ENCODE data around the gene RBMS3. TPM values are rescaled to one million over a fixed set of nuclear protein-coding genes. Genes with fewer than 3 reads are reported as not detected.

RBMS3 gene
- total and polyA plus RNA-seq, 9 donors, result 15.9 to 77.4 (median 25.9) TPM

- Histone ChIP-seq H3K4me3 (ENCODE audit: low read length) (no peak overlapping the region), H3K9me3 (replicated peaks; ENCODE audit: control insufficient read depth, low read depth, low read length) (no peaks in the 10 kb centered on the region), H3K27me3 (ENCODE audit: control insufficient read depth, insufficient read depth, low read length) (no peaks in the 10 kb centered on the region), H3K4me1 (ENCODE audit: control insufficient read depth, insufficient read depth, low read length) (no peaks in the 10 kb centered on the region), H3K36me3 (ENCODE audit: control insufficient read depth, insufficient read depth, low read length) (peaks cover 4% of the 10 kb centered on the region), H3K27ac (ENCODE audit: low read length) (no peak overlapping the region)
- DNase-seq, result peak; percentile 61
- WGBS (ENCODE audit: insufficient coverage), result 83% methylated on average over 2 of the region's 5 CpGs
Measured at GRCh38 chr3:29486096-29486495, 205.2 kb downstream of the RBMS3 start.

- no peaks in the 10 kb centered on the region for H3K4me1 ChIP-seq (ENCODE audit: control insufficient read depth, insufficient read depth, low read length)
- H3K36me3 ChIP-seq (ENCODE audit: control insufficient read depth, insufficient read depth, low read length), result peaks cover 4% of the 10 kb centered on the region
- no peak overlapping the region for H3K27ac ChIP-seq (ENCODE audit: low read length)
- H3K9me3 ChIP-seq (replicated peaks; ENCODE audit: control insufficient read depth, low read depth, low read length), result no peaks in the 10 kb centered on the region
- WGBS (ENCODE audit: insufficient coverage), result 60% methylated on average over 1 of the region's 2 CpGs
- H3K4me3 ChIP-seq (ENCODE audit: low read length), result no peak overlapping the region
- H3K27me3 ChIP-seq (ENCODE audit: control insufficient read depth, insufficient read depth, low read length), result no peaks in the 10 kb centered on the region
- DNase-seq, result no peak
Measured at GRCh38 chr3:29486917-29487316, 206.0 kb downstream of the RBMS3 start.

- Histone ChIP-seq H3K4me3 (ENCODE audit: low read length) (no peak overlapping the region), H3K9me3 (replicated peaks; ENCODE audit: control insufficient read depth, low read depth, low read length) (no peaks in the 10 kb centered on the region), H3K36me3 (ENCODE audit: control insufficient read depth, insufficient read depth, low read length) (peaks cover 4% of the 10 kb centered on the region), H3K4me1 (ENCODE audit: control insufficient read depth, insufficient read depth, low read length) (no peaks in the 10 kb centered on the region), H3K27ac (ENCODE audit: low read length) (no peak overlapping the region), H3K27me3 (ENCODE audit: control insufficient read depth, insufficient read depth, low read length) (no peaks in the 10 kb centered on the region)
- WGBS (ENCODE audit: insufficient coverage), result no CpG with 5 or more reads among the region's 1 CpG
- DNase-seq, result no peak
Measured at GRCh38 chr3:29488922-29489321, 208.1 kb downstream of the RBMS3 start.

- no peaks in the 10 kb centered on the region for H3K9me3 ChIP-seq (replicated peaks; ENCODE audit: control insufficient read depth, low read depth, low read length)
- no CpG with 5 or more reads among the region's 3 CpGs for WGBS (ENCODE audit: insufficient coverage)
- DNase-seq, result peak; percentile 14
- no peak overlapping the region for H3K4me3 ChIP-seq (ENCODE audit: low read length)
- no peaks in the 10 kb centered on the region for H3K4me1 ChIP-seq (ENCODE audit: control insufficient read depth, insufficient read depth, low read length)
- H3K36me3 ChIP-seq (ENCODE audit: control insufficient read depth, insufficient read depth, low read length), result peaks cover 4% of the 10 kb centered on the region
- no peaks in the 10 kb centered on the region for H3K27me3 ChIP-seq (ENCODE audit: control insufficient read depth, insufficient read depth, low read length)
- peak overlapping the region; percentile 16 for H3K27ac ChIP-seq (ENCODE audit: low read length)
Measured at GRCh38 chr3:29493109-29493508, 212.2 kb downstream of the RBMS3 start.

- Histone ChIP-seq H3K36me3 (ENCODE audit: control insufficient read depth, insufficient read depth, low read length) (peaks cover 4% of the 10 kb centered on the region), H3K4me1 (ENCODE audit: control insufficient read depth, insufficient read depth, low read length) (no peaks in the 10 kb centered on the region), H3K4me3 (ENCODE audit: low read length) (no peak overlapping the region), H3K9me3 (replicated peaks; ENCODE audit: control insufficient read depth, low read depth, low read length) (no peaks in the 10 kb centered on the region), H3K27ac (ENCODE audit: low read length) (peak overlapping the region; percentile 73), H3K27me3 (ENCODE audit: control insufficient read depth, insufficient read depth, low read length) (no peaks in the 10 kb centered on the region)
- WGBS (ENCODE audit: insufficient coverage), result no CpG with 5 or more reads among the region's 6 CpGs
- peak; percentile 96 for DNase-seq
Measured at GRCh38 chr3:29494305-29495036, 213.6 kb downstream of the RBMS3 start.

GRCh38 chr3:29497282-29497681, 216.4 kb downstream of the RBMS3 start:
- H3K36me3 ChIP-seq (ENCODE audit: control insufficient read depth, insufficient read depth, low read length), result peaks cover 2% of the 10 kb centered on the region
- H3K4me3 ChIP-seq (ENCODE audit: low read length), result no peak overlapping the region
- DNase-seq, result no peak
- H3K4me1 ChIP-seq (ENCODE audit: control insufficient read depth, insufficient read depth, low read length), result no peaks in the 10 kb centered on the region
- H3K9me3 ChIP-seq (replicated peaks; ENCODE audit: control insufficient read depth, low read depth, low read length), result no peaks in the 10 kb centered on the region
- no peaks in the 10 kb centered on the region for H3K27me3 ChIP-seq (ENCODE audit: control insufficient read depth, insufficient read depth, low read length)
- WGBS (ENCODE audit: insufficient coverage), result no CpG with 5 or more reads among the region's 5 CpGs
- no peak overlapping the region for H3K27ac ChIP-seq (ENCODE audit: low read length)

- Histone ChIP-seq H3K4me1 (ENCODE audit: control insufficient read depth, insufficient read depth, low read length) (no peaks in the 10 kb centered on the region), H3K36me3 (ENCODE audit: control insufficient read depth, insufficient read depth, low read length) (peaks cover 2% of the 10 kb centered on the region), H3K4me3 (ENCODE audit: low read length) (no peak overlapping the region), H3K9me3 (replicated peaks; ENCODE audit: control insufficient read depth, low read depth, low read length) (no peaks in the 10 kb centered on the region), H3K27me3 (ENCODE audit: control insufficient read depth, insufficient read depth, low read length) (no peaks in the 10 kb centered on the region), H3K27ac (ENCODE audit: low read length) (peak overlapping the region; percentile 82)
- no CpG with 5 or more reads among the region's 2 CpGs for WGBS (ENCODE audit: insufficient coverage)
- DNase-seq, result no peak
Measured at GRCh38 chr3:29502771-29503170, 221.9 kb downstream of the RBMS3 start.

- WGBS (ENCODE audit: insufficient coverage), result 38% methylated on average over 2 of the region's 3 CpGs
- peaks cover 2% of the 10 kb centered on the region for H3K36me3 ChIP-seq (ENCODE audit: control insufficient read depth, insufficient read depth, low read length)
- peak; percentile 49 for DNase-seq
- H3K4me3 ChIP-seq (ENCODE audit: low read length), result no peak overlapping the region
- H3K27ac ChIP-seq (ENCODE audit: low read length), result peak overlapping the region; percentile 82
- no peaks in the 10 kb centered on the region for H3K9me3 ChIP-seq (replicated peaks; ENCODE audit: control insufficient read depth, low read depth, low read length)
- no peaks in the 10 kb centered on the region for H3K27me3 ChIP-seq (ENCODE audit: control insufficient read depth, insufficient read depth, low read length)
- no peaks in the 10 kb centered on the region for H3K4me1 ChIP-seq (ENCODE audit: control insufficient read depth, insufficient read depth, low read length)
Measured at GRCh38 chr3:29503314-29503713, 222.4 kb downstream of the RBMS3 start.

- H3K9me3 ChIP-seq (replicated peaks; ENCODE audit: control insufficient read depth, low read depth, low read length), result no peaks in the 10 kb centered on the region
- H3K27ac ChIP-seq (ENCODE audit: low read length), result peak overlapping the region; percentile 82
- H3K4me1 ChIP-seq (ENCODE audit: control insufficient read depth, insufficient read depth, low read length), result no peaks in the 10 kb centered on the region
- H3K36me3 ChIP-seq (ENCODE audit: control insufficient read depth, insufficient read depth, low read length), result peaks cover 2% of the 10 kb centered on the region
- DNase-seq, result peak; percentile 93
- 41% methylated on average over 2 of the region's 3 CpGs for WGBS (ENCODE audit: insufficient coverage)
- no peaks in the 10 kb centered on the region for H3K27me3 ChIP-seq (ENCODE audit: control insufficient read depth, insufficient read depth, low read length)
- no peak overlapping the region for H3K4me3 ChIP-seq (ENCODE audit: low read length)
Measured at GRCh38 chr3:29503958-29504357, 223.1 kb downstream of the RBMS3 start.

GRCh38 chr3:29506502-29506901, 225.6 kb downstream of the RBMS3 start:
- H3K27me3 ChIP-seq (ENCODE audit: control insufficient read depth, insufficient read depth, low read length), result no peaks in the 10 kb centered on the region
- DNase-seq, result peak; percentile 70
- no peaks in the 10 kb centered on the region for H3K4me1 ChIP-seq (ENCODE audit: control insufficient read depth, insufficient read depth, low read length)
- no peaks in the 10 kb centered on the region for H3K9me3 ChIP-seq (replicated peaks; ENCODE audit: control insufficient read depth, low read depth, low read length)
- peaks cover 2% of the 10 kb centered on the region for H3K36me3 ChIP-seq (ENCODE audit: control insufficient read depth, insufficient read depth, low read length)
- H3K4me3 ChIP-seq (ENCODE audit: low read length), result no peak overlapping the region
- no peak overlapping the region for H3K27ac ChIP-seq (ENCODE audit: low read length)
- no CpG with 5 or more reads among the region's 3 CpGs for WGBS (ENCODE audit: insufficient coverage)
